ENCODE data around the gene DUS4L.

DUS4L gene

DNA sequence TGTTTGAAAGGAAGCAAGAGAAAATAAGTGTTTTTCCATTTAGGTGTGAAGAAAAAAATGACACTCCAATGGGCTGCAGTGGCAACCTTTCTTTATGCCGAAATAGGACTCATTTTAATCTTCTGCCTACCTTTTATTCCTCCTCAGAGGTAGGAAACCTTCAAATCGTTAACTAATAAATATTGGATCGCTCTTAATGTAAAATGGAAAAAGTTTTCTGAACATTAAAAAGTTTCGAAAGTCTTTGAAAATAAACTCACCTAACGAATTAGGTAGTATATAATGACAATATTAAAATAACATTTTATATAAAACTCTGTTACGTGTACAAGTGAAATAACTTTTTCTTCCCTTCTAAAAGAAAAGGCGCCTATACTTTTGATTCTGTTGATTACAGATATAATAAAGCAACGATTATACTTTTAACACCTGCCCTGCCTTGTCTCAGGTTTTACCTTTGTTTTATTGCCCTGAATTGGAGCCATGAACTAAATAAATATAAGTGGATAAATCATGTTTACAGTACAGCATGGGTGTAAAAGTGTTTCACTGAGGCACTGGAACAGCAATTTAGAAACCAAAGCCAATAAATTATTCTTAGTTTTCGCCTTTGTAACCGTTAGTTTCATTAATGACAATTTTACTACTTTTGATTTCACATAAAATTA is 17.1 kb downstream of the DUS4L start:
- no peak for DNase-seq (ENCODE audit: low read depth)

DNA sequence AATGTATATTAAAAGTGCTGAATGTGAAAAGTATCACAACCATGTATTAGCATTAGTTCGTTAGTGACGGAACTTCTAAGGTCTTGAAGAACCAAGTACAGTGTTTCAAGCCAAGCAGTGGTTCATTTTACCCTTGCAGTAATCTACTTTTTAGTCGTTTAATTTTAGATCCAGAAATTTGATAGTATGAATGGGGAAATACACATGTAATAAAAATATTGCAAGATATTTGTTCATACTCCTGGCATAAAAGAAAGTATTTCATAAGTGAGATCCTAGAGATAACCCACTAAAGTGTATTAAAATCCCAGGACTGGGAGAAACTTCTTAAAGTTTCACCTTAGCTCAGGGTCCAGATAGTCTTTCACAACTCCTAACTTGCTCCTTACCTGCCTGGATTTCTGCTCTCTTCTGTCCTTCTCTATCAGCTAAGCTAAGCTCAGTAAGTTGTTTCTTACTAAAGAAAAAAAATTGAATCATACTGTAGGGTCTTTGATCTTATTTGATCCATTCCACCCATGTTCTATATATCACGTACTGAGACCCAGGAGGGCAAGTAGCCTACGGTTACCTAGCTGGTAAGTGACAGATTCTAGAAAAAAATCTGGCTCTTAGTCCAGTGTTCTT is 17.7 kb downstream of the DUS4L start:
- no peak for DNase-seq (ENCODE audit: low read depth)

DNA sequence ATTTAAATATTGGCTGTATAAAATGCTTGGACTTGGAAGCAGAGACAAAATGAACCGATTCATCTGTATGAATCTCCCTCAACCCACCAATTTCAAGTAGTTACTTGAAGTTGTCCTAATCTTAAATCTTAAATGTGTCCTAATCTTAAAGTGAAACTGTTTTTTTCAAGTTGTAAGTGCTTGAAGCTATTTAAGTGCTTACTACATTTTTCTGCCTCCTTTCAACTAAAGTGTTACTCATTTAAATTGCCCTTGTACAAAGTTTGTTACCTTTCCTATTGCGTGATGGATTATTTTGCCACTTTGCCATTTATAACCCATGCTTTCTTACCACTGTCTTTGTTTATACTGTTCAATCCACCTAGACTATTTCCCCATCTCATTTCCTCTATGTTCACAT is 19.1 kb downstream of the DUS4L start:
- DNase-seq (ENCODE audit: low read depth): no peak

DNA sequence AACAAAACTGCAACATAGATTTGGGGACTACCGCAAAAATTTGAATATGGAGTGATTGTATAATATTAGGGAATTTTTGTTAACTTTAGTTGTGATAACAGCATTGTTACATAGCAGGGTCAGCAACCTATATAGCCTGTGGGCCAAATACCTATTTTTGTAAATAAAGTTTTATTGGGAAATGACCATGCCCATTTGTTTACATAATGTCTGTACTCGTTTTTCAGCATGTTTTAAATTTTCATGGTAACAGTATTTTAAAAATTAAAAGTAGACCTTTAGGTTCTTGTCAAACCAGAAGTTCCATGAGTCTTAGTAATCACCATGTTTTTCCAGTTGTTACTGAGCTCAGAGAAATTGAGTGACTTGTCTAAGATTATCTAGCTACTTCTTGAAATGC is 20.9 kb downstream of the DUS4L start:
- no peak for DNase-seq (ENCODE audit: low read depth)

DNA sequence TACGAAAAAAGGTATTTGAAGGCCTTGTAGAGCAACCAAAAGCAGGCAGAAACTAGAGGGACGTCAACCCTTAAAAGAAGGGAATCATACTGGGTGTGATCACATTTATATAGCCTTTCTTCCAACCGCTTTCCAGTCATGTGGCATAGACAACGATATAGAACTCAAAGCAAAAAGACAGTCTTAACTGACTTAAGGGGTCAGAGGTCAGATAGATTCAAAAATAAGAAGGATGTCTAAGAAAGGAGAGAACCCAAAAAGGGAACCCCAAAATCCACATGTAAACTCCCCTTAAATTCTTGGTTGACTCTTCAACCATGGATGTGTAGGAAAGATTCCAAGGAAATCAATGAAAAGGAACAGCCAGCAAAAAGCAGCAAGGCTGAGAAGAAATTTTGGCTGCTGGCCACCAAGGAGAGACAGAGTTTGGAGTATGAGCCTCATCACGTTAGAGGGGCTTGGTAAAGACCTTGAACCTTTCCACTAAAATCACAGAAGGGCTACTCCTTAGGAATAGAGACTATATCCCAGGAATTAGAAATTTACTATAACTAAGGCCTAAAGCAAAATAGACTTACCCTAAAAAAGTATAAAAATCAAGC is 24.9 kb downstream of the DUS4L start:
- no peak for DNase-seq (ENCODE audit: low read depth)

DNA sequence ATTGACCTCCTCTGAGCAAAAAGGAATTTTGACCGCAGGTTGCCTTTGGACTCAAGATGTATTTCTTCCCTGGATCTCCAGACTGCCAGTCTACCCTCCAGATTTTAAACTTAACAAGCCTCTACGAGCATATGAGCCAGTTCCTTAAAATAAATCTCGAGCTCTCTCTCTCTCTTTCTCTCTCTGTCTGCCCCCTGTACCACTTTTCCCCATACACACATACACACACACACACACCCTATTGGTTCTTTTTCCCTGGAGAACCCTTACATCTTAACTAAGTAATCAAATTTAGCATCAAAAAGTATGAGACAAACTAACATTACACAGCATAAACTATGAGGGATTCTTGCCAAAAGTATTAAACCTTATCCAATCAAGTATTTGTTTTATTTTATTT is 27.6 kb downstream of the DUS4L start:
- no peak for DNase-seq (ENCODE audit: low read depth)

DNA sequence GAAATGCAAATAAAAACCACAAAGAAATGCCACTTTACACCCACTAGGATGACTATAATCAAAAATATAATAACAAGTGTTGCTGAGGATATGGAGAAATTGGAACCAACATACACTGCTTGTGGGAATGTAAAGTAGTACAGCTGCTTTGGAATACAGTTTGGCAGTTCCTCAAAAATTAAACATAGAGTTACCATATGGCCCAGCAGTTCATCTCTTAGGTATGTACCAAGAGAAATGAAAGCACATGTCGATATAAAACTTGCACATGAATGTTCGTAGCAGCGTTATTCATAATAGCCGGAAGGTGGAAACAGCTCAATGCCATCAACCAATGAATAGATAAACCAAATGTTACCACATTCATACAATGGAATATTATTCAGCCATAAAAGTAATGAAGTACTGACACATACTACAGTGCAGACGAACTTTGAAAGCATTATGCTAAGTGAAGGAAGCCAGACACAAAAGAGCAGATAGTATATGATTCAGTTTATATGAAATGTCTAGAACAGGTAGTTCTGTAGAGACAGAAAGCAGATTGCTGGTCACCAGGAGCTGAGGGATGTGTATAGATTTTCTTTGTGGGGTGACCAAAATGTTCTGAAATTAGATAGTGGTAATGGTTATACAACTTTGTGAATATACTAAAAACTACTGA is 28.7 kb downstream of the DUS4L start:
- peak; percentile 71 for DNase-seq (ENCODE audit: low read depth)

DNA sequence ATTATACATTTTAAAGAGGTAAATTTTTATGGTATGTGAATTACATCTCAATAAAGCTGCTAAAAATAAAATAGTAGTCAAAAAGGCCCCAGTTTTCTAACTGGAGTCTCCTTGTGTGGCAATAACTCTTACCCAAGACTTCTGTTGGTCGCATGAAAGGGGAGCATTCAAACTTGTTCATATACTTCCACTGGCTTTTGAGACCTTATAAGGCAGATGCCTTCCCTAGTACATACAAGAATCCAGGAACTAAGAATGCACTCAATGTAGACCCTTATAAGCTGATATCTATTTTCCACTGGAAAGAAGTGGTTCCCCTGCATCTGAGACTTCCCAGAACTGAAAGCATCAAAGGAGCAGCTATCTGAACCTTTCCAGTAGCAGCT is 29.2 kb downstream of the DUS4L start:
- DNase-seq (ENCODE audit: low read depth): no peak

DNA sequence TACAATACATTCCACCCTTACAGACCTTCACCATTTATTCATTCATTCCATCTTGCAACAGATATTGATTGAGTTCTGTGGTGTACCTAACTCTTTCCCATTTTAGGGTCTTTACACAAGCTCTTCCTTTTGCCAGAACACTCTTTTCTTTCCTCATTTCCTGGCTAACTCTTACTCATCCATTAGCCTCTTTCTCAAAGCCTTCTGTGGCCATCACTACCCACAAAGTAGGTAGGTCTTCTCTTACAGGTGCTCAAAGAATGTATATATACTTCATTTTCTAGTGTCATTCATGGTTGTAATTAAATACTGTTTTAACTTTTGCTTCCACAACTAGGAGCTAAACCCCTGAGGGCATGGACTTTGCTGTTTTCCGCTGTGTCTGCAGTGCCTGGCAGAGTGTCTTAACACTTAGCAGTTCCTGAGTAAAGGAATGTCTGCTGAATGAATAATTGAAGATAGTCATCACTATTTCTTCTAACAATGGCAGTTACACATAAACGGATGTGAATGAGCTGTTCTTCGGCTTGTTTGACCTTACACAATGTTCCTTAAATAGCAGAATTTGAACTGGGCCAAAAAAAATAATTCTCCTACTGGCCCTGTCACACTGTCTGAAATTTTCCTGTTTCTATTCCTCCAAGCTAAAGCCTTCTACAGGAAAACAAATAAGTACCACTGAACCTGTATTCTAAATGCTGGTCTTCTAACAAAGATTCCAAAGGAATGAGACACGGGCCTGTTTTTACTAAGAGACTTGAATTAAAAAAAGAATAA is 31.4 kb downstream of the DUS4L start:
- peak; percentile 72 for DNase-seq (ENCODE audit: low read depth)

DNA sequence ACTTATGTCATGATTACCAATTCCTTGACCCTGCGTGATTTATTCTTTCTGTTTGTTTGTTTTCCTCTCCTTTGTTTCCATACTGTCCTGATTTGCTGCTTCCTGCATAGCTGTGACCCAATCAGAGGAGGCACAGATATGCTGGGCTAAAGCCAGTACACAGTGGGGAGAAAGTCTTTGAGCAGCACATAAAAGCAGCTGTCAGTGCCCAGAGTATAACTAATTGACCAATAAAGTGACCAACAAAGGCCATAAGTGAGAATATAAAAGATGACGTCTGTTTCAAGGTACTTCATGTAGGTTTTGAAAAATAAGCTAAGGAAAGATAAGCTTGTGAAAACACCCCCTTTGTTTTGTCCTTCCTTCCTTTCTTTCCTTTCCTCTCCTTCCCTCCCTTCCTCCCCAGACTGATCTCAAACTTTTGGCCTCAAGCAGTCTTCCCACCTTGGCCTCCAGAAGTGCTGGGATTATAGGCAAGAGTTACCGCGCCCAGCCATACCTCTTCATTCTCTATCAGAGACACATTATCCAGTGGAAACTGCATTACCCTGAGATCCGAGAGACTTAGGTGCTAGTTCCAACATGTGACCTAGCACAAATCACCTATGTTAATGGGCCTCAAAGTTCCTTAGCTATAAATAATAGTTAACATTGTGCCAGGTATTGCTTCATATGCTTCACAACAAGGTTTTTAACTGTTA is 33.3 kb downstream of the DUS4L start:
- no peak for DNase-seq (ENCODE audit: low read depth)

DNA sequence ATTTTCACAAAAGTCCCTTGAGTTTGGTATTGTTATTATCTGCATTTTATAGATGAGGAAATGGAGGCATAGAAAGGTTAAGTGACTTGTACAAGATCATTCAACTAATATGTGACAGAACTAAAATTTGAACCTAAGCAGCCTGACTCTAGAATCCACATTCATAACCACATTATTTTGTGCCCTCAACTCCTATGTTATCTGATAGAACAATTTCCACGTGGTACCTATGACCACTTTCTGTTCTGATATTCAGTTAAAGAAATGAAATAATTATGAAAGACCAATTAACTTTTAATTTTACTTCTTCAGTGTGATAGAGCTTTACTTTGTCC is 33.8 kb downstream of the DUS4L start:
- no peak for DNase-seq (ENCODE audit: low read depth)

DNA sequence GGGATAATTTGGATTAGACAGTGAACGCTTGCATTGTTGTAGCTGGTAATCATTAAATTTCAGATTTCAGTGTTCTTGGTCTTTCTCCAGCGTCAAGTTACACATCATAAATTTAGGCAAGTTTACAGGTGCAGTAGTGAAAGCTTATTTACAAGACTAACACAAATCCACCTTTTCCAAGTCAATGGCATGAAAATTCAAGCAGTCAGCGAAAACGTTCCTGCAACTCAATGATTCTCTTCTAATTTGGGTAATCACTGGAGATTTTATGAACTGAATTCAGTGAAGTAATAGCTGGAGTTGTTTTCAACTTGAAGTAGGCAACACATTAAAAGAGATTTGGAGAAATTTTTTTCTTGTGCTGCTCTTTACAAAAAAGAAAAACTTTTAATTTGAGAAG is 34.2 kb downstream of the DUS4L start:
- no peak for DNase-seq (ENCODE audit: low read depth)

DNA sequence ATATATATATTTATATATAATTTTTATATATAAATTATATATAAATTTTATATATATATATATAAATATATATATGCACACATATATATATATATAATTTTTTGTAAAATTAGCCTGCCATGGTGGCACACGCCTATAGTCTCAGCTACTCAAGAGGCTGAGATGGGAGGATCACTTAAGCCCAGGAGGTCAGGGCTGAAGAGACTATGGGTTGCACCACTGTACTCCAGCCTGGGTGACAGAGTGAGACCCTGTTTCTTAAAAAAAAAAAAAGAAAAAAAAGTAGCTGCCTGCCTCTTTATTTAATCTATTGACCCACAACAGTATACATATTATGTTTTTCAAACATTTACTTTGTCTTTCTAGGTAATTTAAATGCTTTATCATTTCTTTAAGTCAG is 35.5 kb downstream of the DUS4L start:
- DNase-seq (ENCODE audit: low read depth): no peak

DNA sequence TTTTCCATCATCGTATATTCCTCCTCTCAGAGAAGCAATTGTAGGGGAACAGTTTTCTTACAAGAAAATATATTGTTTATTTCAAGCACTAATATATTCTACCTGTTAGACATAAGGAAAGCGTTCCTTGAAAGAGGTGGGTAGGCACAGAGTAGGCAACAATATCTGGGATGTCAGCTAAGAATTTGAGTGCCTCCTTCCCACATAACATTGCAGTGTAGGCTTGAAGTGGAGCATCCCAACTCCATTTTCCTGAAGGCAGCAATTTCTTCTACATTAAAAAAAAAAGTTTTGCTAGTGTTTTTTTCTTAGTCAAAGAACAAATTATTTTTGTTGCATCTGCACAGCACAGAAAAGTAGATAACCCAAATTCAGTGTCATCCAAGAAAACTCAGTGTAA is 37.0 kb downstream of the DUS4L start:
- no peak for DNase-seq (ENCODE audit: low read depth)

DNA sequence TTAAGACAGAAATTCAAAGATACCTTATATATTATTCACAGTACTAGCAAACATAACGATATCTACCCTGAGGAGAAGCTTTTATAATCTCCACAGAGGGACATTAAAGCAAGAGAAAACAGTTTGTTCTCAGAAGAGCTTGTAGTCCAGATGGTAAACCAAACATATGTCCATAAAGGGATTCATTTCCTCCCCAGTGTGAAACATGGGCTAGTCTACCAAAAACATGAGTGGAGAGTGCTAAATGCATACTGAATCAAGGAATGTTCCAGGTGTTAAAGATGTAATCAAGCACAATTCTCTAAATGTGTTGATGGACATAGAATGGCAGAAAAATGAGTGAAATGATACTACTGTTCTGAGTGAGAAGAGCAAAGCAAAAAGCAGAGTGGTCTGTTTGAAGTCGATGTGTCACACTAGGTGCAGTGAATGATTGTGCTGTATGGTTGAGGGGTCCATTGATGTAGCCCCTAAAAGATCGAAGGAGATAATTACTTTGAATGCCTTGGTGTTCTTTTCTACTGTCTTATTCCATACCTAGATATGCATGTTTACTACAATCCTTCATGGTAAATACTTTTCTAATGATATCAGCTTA is 41.5 kb downstream of the DUS4L start:
- DNase-seq (ENCODE audit: low read depth): no peak

DNA sequence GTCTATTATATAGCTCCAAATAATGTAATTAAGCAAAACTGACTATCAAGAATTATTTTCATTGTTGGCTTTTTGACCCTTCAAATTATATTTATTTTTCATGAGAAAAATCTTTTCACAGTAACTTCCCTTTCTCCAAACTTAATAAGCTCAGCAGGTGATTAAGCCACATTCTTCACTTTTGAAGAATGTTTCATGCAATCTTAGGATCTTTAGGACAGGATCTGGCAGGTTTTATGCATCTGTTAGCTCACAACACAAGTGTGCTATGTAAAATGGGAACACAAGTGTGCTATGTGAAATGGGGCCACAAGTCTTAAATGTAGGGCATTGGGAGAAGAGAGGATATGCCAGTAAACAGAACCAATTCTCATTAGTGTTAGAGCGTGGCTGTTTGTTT is 42.5 kb downstream of the DUS4L start:
- no peak for DNase-seq (ENCODE audit: low read depth)

DNA sequence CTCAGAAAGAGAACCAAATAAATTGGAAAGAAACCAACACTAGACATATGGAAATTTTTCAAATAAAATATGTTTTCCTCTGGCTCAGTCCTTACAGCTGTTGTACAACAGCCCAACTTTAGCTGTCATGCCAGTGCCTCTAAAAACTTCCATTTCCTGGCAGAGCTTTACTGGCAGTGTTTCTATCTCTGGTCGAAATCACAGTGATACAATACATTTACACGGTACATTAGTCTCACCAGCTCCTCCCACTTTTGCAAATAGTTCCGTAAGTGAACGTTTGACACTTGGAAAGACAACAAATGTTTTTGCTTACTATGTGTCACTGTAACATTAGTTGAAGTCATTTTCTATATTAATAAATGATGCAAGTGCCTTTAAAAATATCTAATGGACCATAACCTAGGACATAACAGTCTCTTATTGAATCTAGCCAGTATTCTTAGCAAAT is 46.1 kb downstream of the DUS4L start:
- DNase-seq (ENCODE audit: low read depth): no peak

DNA sequence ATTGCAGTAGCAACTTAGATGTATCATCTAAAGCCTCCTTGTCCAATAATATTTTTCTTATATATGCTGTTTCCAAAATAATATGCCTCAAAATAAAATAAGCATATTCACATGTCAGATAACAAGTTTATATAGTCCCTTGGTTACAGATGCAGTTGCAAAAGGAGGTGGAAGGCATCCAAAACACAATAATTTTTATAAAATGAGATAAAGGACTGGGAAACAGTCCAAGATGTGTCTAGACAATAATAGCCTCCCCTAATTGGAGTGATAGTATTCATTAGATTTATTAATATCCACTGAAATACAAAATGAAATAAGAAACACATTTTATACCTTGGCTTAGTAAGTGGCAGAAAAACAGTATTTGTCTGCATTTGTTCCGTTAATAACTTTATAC is 46.6 kb downstream of the DUS4L start:
- no peak for DNase-seq (ENCODE audit: low read depth)

DNA sequence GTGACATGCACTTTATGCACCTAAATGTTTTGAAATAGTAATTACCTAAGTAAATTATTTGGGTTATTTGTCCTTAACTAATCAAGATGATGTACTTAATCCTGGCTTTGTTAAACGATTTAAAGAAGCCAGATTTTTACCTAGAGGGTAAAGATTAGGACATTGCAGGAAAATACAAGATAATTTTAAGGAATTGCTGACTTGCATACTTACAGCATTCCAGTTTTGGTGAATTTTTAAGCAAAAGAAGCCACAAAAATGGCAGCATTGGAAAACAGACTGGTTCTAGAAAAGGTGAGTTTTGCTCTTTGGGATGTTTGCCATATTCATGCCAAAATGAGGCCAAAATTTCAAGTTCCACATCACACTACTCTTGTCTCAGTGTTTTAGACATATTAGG is 49.7 kb downstream of the DUS4L start:
- no peak for DNase-seq (ENCODE audit: low read depth)

DNA sequence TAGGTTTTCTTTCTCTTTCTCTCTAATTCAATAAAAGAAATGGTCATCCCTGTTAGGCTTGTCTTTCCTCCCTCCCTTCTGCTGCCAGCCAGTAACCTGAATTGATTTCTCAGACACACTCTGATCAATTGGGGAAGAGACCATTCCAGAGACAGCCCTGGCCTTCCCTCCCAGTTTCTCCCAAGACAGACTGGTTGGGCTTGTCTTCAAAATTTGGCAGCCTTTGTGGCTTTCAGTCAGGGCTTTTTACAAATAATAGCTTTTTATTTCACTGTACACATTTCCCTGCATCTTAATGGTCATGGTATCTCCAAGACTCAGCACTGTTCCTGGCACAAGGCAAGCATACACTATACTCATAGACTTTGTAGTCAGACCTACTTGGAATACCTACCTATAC is 50.2 kb downstream of the DUS4L start:
- no peak for DNase-seq (ENCODE audit: low read depth)

DNA sequence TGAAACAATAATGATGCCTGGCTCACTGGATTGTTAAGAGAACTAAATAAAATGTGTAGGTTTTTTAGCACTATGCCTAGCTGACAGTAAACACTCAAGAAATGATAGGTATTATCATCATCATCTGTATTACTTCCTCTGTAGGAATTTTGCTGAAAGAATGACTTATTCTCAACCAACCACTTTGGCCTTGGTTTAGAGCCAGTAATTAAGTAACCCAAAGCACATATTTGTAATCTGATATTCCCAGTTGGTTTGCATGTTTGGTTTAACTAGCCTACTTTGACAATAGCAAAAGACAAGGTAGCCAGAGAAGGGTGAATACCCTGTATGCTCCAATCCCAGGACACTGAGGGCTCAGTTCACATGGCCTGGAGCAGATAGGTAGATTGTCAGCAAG is 50.7 kb downstream of the DUS4L start:
- peak; percentile 78 for DNase-seq (ENCODE audit: low read depth)
